ENCODE results near the gene ADGRL1. TPM values are rescaled to one million over a fixed set of nuclear protein-coding genes. Genes with fewer than 3 reads are reported as not detected.
"Not testable (repeated sequence)": the region's sequence is repeated elsewhere in the genome, so short reads cannot be mapped to it uniquely, and the experiment has no call there.

The ADGRL1 gene
- total RNA-seq, 1 experiment from 2014 or later, result 117 TPM

DNA sequence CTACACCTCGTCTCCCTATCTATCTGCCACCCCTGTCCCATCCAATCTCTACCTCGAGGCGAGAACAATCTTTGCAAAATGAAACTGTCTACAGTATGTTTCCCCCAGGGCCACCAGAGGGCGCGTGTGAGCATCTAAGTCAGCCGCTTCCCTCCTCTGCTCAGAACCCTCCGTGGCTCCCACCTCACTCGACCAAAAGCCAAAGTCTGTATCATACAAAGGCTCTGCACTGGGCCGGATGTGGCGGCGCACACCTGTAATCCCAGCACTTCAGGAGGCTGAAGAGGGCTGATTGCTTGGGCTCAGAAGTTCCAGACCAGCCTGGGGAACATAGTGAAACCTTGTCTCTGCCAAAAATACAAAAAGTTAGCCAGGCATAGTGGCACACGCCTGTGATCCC, 9.9 kb downstream of the ADGRL1 start:
- not testable (repeated sequence) for H3K18ac ChIP-seq (ENCODE audit: insufficient read length, low read depth, low read length); H3K14ac ChIP-seq (ENCODE audit: insufficient read depth, low read length); H3K9me3 Mint-ChIP-seq; H2BK5ac ChIP-seq (ENCODE audit: insufficient read length, low read length); H3K9me3 ChIP-seq (ENCODE audit: control insufficient read depth, low read depth, low read length); H4K91ac ChIP-seq (ENCODE audit: insufficient read length, low read depth, low read length); H3K23me2 ChIP-seq (ENCODE audit: insufficient read length, low read depth, low read length, poor library complexity, severe bottlenecking); H4K8ac ChIP-seq (replicated peaks; ENCODE audit: insufficient read length, low read depth, low read length); H3K27ac ChIP-seq (ENCODE audit: insufficient read length, low read depth, low read length); H2BK20ac ChIP-seq (ENCODE audit: low read depth, low read length, poor library complexity, severe bottlenecking); H3K4me3 Mint-ChIP-seq; H3K4me1 ChIP-seq (ENCODE audit: insufficient read depth, low read length); H4K5ac ChIP-seq (ENCODE audit: insufficient read length, low read depth, low read length); H2BK15ac ChIP-seq (ENCODE audit: low read depth, low read length); H3K56ac ChIP-seq (ENCODE audit: insufficient read length, low read depth, low read length); H3K4me2 ChIP-seq (ENCODE audit: insufficient read depth, insufficient read length, low read length); H2AFZ ChIP-seq (ENCODE audit: low read length); H3K23ac ChIP-seq (ENCODE audit: insufficient read length, low read depth, low read length); H3K27me3 Mint-ChIP-seq (ENCODE audit: low read depth); H3K27me3 ChIP-seq (ENCODE audit: insufficient read depth, low read length); H3T11ph ChIP-seq (ENCODE audit: low read length); H4K20me1 ChIP-seq (ENCODE audit: control insufficient read depth, insufficient read depth, insufficient read length); H3K4ac ChIP-seq (ENCODE audit: low read depth, low read length); H2BK12ac ChIP-seq (ENCODE audit: insufficient read length, low read depth, low read length); H2AK5ac ChIP-seq (ENCODE audit: insufficient read length, low read length); H3K79me1 ChIP-seq (ENCODE audit: insufficient read depth, low read depth, low read length, poor library complexity, severe bottlenecking); H3K9ac ChIP-seq (ENCODE audit: extremely low read depth, insufficient read length, low read length); H2BK120ac ChIP-seq (ENCODE audit: low read depth, low read length, poor library complexity, severe bottlenecking)
- Mint-ChIP-seq H3K27ac (peak overlapping the region in 1 of 3 experiments; percentile 18; a peak in 2 of 7 replicates), H3K4me1 (peaks cover 14 to 22% of the 10 kb centered on the region in 2 experiments), H3K36me3 (ENCODE audit: insufficient read depth in 1 of 3, low read depth in 3 of 3) (peaks cover 0 to 24% (median 17%) of the 10 kb centered on the region in 3 experiments; a peak in 6 of 7 replicates)
- peak; percentile 74 for DNase-seq
- TF ChIP-seq, protein P1, sequence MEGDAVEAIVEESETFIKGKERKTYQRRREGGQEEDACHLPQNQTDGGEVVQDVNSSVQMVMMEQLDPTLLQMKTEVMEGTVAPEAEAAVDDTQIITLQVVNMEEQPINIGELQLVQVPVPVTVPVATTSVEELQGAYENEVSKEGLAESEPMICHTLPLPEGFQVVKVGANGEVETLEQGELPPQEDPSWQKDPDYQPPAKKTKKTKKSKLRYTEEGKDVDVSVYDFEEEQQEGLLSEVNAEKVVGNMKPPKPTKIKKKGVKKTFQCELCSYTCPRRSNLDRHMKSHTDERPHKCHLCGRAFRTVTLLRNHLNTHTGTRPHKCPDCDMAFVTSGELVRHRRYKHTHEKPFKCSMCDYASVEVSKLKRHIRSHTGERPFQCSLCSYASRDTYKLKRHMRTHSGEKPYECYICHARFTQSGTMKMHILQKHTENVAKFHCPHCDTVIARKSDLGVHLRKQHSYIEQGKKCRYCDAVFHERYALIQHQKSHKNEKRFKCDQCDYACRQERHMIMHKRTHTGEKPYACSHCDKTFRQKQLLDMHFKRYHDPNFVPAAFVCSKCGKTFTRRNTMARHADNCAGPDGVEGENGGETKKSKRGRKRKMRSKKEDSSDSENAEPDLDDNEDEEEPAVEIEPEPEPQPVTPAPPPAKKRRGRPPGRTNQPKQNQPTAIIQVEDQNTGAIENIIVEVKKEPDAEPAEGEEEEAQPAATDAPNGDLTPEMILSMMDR (conservative IDR thresholded peaks at IDR 0.05), result peak; percentile 77
- WGBS (ENCODE audit: extremely low coverage, insufficient read length, low lambda C conversion rate), result no CpG with 5 or more reads among the region's 12 CpGs
- peaks cover 39% of the 10 kb centered on the region for H3K79me2 ChIP-seq (ENCODE audit: insufficient read depth, low read length)

GRCh38 chr19:14195216-14195615, 10.8 kb downstream of the ADGRL1 start:
- not testable (repeated sequence) for H3K23me2 ChIP-seq (ENCODE audit: insufficient read length, low read depth, low read length, poor library complexity, severe bottlenecking); H3K23ac ChIP-seq (ENCODE audit: insufficient read length, low read depth, low read length); H3K14ac ChIP-seq (ENCODE audit: insufficient read depth, low read length); H4K20me1 ChIP-seq (ENCODE audit: control insufficient read depth, insufficient read depth, insufficient read length); H4K91ac ChIP-seq (ENCODE audit: insufficient read length, low read depth, low read length); H3K27ac ChIP-seq (ENCODE audit: insufficient read length, low read depth, low read length); H2BK120ac ChIP-seq (ENCODE audit: low read depth, low read length, poor library complexity, severe bottlenecking); H3K9me3 Mint-ChIP-seq; H2AFZ ChIP-seq (ENCODE audit: low read length); H2BK15ac ChIP-seq (ENCODE audit: low read depth, low read length); DNase-seq; H3K18ac ChIP-seq (ENCODE audit: insufficient read length, low read depth, low read length); H3K4me3 Mint-ChIP-seq; H3K4me1 ChIP-seq (ENCODE audit: insufficient read depth, low read length); H3K56ac ChIP-seq (ENCODE audit: insufficient read length, low read depth, low read length); H2BK5ac ChIP-seq (ENCODE audit: insufficient read length, low read length); H3T11ph ChIP-seq (ENCODE audit: low read length); H4K8ac ChIP-seq (replicated peaks; ENCODE audit: insufficient read length, low read depth, low read length); H3K4me2 ChIP-seq (ENCODE audit: insufficient read depth, insufficient read length, low read length); H4K5ac ChIP-seq (ENCODE audit: insufficient read length, low read depth, low read length); H3K27me3 Mint-ChIP-seq (ENCODE audit: low read depth); H3K4ac ChIP-seq (ENCODE audit: low read depth, low read length); H3K9ac ChIP-seq (ENCODE audit: extremely low read depth, insufficient read length, low read length); H3K9me3 ChIP-seq (ENCODE audit: control insufficient read depth, low read depth, low read length); H3K27ac Mint-ChIP-seq; H3K27me3 ChIP-seq (ENCODE audit: insufficient read depth, low read length); H3K79me1 ChIP-seq (ENCODE audit: insufficient read depth, low read depth, low read length, poor library complexity, severe bottlenecking); H2BK12ac ChIP-seq (ENCODE audit: insufficient read length, low read depth, low read length); H2BK20ac ChIP-seq (ENCODE audit: low read depth, low read length, poor library complexity, severe bottlenecking); H2AK5ac ChIP-seq (ENCODE audit: insufficient read length, low read length)
- no CpG with 5 or more reads among the region's 12 CpGs for WGBS (ENCODE audit: extremely low coverage, insufficient read length, low lambda C conversion rate)
- Mint-ChIP-seq H3K4me1 (peaks cover 11 to 17% of the 10 kb centered on the region in 2 experiments), H3K36me3 (ENCODE audit: insufficient read depth in 1 of 3, low read depth in 3 of 3) (peaks cover 0 to 27% (median 23%) of the 10 kb centered on the region in 3 experiments; a peak in 6 of 7 replicates)
- H3K79me2 ChIP-seq (ENCODE audit: insufficient read depth, low read length), result peaks cover 38% of the 10 kb centered on the region

Data from H9 (cell line).